ENCODE data around the gene FFAR2.

FFAR2 gene

DNA sequence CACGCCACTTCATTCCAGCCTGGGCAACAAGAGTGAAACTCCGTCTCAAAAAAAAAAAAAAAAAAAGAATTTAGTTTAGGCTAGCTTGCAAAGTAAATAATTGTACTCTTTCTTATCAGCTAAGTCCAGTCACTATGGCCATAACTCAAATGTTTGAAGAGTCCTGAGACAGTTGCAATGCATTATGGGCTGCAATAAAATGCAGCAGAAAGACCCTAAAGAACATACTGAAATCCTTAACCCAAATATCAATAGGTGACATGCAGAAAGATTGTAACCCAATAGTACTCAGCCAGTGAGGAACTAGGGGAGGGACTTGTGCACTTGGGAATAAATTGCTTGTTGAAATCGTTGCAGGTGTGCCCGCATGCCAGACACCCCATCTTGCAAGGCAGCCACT lies 20.9 kb upstream of the FFAR2 start:
- no peak for DNase-seq

GRCh38 chr19:35429698-35430408 lies 18.2 kb upstream of the FFAR2 start:
- DNase-seq = no peak

DNA sequence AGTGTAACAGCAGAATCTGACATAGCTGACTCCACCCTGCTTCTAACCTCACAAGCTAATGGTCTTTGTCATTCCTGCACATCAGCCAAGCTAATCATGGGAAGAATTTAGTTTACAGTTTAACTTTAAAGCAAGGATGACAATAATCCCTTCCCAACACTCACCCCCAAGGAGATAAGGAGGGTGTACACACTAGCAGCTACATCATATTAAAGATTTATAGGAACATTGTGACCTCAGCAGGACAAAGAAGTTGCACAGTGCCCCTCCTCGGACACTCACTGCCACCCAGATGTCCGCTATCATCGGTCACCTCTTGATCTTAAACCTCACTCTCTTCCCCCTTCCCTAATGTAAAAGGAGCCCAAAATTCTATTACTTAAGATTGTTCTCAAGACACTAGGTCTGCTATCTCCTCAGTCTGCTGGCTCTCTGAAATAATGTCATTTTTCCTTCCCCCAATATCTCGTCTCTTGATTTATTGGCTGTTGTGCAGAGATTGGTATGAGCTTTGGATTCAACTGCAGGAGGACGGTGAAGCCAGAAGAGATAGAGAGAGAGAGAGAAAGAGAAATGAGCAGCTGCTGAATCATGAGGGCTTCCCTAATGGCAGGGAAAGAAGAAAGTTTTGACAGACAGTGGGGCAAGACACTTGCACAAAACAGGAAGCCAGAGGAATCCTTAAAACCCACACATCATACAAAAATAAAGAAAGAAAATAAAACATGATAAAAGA lies 17.5 kb upstream of the FFAR2 start:
- no peak for DNase-seq

DNA sequence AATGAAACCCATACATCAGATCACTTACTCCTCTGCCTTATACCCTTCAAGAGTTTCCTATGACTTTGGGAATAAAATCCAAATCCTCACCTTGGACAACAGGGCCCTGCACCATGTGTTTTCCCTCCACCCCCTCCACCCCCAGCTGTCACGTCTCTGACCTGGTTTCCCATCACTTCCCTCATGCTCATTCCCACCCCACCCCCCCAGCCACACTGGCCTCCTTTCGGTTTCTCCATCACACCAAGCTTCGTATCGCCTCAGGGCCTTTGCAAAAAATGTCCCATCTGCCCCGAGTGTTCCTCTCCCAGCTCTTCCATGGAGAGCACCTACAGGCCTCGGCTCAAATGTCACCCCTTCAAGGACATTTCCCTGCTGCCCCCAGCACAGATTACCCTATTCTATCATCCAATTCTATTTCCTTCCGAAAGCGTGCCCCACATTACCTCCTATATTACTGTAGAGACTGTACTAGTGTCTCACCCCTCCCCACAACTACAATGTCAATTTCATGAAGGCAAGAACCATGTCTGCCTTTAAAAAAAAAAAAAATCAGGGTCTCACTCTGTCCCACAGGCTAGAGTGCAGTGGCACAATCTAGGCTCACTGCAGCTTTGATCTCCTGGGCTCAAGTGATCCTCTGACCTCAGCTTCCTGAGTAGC lies 16.8 kb upstream of the FFAR2 start:
- DNase-seq = no peak

GRCh38 chr19:35432911-35433310 lies 15.1 kb upstream of the FFAR2 start:
- no peak for DNase-seq

DNA sequence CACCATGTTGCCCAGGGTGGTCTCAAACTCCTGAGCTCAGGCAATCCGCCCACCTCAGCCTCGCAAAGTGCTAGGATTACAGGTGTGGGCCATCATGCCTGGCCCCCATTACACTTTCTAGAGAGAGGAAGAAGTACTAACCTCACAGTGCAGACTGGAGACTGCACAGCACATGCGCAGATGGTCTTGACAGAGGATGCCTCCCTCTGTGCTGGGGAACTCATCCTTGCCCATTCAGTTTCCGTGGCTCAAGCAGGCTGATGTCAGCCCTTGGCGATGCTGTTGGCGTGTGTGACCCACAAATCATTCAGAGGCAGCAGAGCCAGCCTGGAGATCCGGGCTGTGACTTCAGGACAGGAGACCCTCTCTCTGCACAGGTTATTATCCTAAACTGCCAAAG lies 14.6 kb upstream of the FFAR2 start:
- no peak for DNase-seq

GRCh38 chr19:35435896-35436295 lies 12.2 kb upstream of the FFAR2 start:
- DNase-seq = no peak

DNA sequence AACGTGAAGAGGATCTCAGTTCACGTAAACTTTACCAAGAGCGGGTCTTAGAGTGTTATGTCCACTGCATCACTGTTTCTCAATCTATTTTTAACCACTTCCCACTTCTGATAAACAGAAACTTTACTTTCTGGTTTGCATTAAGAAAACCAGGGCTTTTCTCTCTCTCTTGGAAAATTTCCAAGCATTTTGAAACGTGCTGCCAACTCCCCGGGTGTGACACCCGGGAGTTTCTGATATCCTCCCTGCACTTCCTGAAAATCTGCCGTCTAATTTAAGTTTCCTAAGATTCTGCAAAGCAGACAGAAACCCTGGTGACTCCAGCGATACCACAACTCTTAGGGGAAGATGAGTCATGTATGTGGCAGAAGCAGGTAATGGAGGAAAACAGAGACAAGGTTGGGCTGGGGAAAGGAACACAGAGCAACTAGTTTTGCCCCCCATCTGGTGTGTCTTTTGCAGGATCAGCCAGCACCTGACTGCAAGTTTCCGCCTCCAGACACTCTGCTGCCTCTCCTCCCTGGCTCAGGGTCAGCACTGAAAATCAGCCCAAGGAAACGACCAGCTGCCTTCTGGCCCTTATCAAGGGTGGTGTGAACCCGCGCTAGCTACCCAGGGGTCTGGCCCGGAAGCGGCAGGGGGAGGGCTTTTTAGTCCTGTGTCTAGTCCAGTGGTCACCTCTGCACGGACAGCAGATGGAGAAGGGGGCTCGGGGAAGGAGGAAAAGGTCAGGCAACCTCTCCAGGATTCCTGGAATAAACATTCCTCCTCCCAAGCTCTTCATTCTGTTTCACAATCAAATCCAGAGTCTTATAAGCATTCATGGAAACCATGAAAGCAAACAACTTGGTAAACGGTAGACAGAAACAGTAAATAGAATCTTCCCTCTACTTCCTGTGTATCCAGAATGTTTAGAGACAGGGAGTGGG lies 11.3 kb upstream of the FFAR2 start:
- DNase-seq = no peak

GRCh38 chr19:35437406-35437951 lies 10.6 kb upstream of the FFAR2 start:
- no peak for DNase-seq

GRCh38 chr19:35438096-35438495 lies 10.0 kb upstream of the FFAR2 start:
- DNase-seq = no peak

DNA sequence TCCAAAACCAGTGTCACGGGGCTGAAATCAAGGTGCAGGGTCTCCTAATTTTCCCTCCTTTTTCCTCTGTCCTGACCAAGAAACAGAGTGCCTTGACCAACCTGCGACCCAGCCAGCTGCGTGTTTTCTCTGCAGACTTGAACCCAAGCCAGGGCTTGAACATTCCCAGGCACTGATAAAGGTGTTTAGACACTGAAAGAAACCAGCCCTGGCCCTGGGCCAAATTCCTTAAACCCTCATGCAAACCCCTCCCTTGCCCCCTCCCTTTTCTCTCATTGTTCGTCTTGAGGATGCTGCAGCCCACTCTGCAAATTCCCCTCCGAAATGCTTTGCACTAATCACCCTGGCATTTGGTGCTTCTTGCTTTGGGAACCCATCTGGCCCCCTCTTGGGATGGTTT lies 9.5 kb upstream of the FFAR2 start:
- DNase-seq = no peak

DNA sequence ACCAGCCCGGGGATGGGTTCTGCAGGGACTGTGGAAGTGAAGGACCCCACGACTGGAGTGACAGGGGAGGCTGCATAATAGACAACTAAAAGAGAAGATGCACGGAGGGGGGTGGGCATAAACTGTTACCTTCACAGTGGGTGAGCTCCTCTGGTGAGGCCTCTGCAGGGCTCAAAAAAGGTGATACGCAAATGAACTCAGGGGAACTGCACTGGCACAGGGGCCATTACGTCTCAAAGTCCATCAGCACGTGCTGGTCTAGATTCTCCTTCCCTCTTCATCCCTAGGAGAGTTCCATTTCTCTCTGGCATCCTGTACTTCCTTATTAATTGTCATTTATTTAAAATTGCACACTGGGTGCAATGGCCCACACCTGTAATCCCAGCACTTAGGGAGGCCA lies 8.1 kb upstream of the FFAR2 start:
- DNase-seq = no peak

DNA sequence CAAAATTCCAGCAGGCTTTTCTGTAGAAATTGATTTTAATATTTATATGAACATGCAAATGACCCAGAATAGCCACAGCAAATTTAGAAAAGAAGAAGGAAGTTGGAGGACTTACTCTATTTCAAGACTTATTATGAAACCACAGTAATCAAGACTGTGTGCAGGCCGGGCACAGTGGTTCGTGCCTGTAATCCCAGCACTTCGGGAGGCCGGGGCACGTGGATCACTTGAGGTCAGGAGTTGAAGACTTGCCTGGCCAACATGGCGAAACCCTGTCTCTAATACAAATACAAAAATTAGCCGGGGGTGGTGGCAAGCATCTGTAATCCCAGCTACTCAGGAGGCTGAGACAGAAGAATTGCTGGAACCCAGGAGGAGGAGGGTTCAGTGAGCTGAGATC lies 6.0 kb upstream of the FFAR2 start:
- no peak for DNase-seq

GRCh38 chr19:35444735-35445134 lies 3.3 kb upstream of the FFAR2 start:
- DNase-seq = no peak

DNA sequence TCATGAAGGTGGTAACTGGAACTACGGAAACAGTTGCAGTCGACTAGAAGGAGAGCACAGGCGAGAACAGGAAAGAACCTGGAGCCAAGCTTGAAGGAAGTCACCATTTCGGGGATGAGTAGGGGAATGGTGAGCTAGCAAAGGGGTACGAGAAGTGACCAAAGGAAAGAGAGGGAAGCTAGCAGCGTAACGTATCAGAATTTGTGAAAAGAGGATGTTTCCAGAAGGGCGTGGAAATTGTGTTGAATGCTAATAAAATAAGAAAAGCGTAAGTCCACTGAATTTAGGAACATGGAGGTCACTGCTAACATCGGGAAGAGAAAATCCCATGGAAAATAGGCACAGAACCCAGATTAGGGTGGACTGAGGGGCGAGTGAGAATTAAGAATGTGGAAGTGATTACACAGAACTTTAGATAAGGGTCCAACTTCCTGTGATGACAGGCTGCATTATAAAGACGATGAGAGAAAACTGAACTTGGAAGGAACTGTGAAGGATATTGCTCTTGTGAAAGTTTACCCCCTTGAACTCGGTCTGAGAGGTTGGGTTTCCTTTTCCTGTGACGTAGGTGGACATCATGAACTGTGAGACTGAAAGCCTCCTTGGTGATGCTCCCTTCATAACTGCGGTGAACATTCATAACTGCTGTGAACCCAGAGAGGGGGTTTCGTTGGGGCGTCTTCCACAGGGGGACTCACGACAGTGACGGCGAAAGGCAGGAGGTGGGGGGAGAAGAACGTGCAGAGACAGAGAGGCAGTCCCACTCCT lies 2.0 kb upstream of the FFAR2 start:
- DNase-seq = no peak

DNA sequence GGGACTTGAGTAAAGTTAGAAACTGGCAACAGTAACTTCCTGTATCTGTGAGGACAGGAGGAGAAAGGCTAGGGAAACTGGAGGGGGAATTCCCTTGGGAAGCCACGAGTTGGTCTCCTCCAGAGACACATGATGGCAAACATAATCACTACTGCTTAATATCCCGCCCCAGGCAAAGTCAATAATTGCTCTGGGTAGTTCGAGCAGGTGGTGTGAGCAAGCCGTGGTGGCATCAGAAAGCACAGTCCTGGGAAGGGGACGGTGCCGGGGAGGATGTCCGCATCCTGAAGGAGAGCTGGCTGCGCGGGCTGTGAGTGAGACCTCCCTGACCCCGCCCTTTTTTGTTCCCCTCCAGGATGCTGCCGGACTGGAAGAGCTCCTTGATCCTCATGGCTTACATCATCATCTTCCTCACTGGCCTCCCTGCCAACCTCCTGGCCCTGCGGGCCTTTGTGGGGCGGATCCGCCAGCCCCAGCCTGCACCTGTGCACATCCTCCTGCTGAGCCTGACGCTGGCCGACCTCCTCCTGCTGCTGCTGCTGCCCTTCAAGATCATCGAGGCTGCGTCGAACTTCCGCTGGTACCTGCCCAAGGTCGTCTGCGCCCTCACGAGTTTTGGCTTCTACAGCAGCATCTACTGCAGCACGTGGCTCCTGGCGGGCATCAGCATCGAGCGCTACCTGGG lies 1.4 kb downstream of the FFAR2 start:
- DNase-seq = no peak

GRCh38 chr19:35451338-35452096 lies 3.5 kb downstream of the FFAR2 start:
- DNase-seq = no peak

DNA sequence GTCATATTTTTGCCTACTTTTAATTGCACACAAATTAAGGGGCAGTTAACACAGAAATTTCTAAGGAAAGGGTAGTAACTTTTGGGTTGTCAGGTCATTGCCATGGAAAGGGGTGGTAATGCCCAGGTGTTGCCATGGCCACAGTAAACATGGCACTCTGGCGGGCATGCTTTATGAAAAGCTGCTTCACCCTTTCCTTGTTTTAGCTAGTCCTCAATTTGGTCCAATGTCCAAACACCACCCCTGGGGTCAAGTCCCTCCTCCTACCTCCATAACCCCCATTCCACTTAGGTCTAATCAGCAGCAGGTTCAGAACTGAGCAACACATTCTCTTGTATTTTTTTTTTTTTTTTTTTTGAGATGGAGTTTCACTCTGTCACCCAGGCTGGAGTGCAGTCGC lies 6.6 kb downstream of the FFAR2 start:
- no peak for DNase-seq

GRCh38 chr19:35455616-35456201 lies 7.7 kb downstream of the FFAR2 start:
- DNase-seq = no peak

- DNase-seq = no peak
Measured at GRCh38 chr19:35457173-35457572, 9.1 kb downstream of the FFAR2 start.

Measured in stimulated activated CD4-positive, alpha-beta T cell treated with anti-CD3 and anti-CD28 coated beads, Interleukin-4, amount 100 ng/mL, for 1 hour (primary cell).